NCI-H1417 (cell line): ENCODE data around the gene MEF2A.
"Not testable (repeated sequence)": the region's sequence is repeated elsewhere in the genome, so short reads cannot be mapped to it uniquely, and the experiment has no call there.

Experiments used
- DNase-seq, 3 experiments: peaks; one replicate each; lab custom pipeline; 2025; lab: John Stamatoyannopoulos, UW

Gene MEF2A

GRCh38 chr15:99651023-99651807 is 85.4 kb downstream of the MEF2A start:
- no peak for DNase-seq

GRCh38 chr15:99656205-99656604 is 90.4 kb downstream of the MEF2A start:
- DNase-seq = no peak

GRCh38 chr15:99657996-99658395 is 92.2 kb downstream of the MEF2A start:
- no peak for DNase-seq

GRCh38 chr15:99662903-99663302 is 97.1 kb downstream of the MEF2A start:
- no peak for DNase-seq

GRCh38 chr15:99666073-99666472 is 100.3 kb downstream of the MEF2A start:
- DNase-seq = not testable (repeated sequence)

GRCh38 chr15:99668533-99669182 is 102.9 kb downstream of the MEF2A start:
- no peak for DNase-seq

- DNase-seq = no peak
Observed at GRCh38 chr15:99669250-99669649, 103.5 kb downstream of the MEF2A start.

GRCh38 chr15:99671926-99672635 is 106.3 kb downstream of the MEF2A start:
- no peak for DNase-seq

- DNase-seq = no peak
Observed at GRCh38 chr15:99673111-99673510, 107.3 kb downstream of the MEF2A start.

GRCh38 chr15:99674279-99674678 is 108.5 kb downstream of the MEF2A start:
- no peak for DNase-seq

- DNase-seq = no peak
Observed at GRCh38 chr15:99677540-99678134, 111.9 kb downstream of the MEF2A start.

GRCh38 chr15:99680276-99680675 is 114.5 kb downstream of the MEF2A start:
- DNase-seq = no peak

- no peak for DNase-seq
Observed at GRCh38 chr15:99681990-99682389, 116.2 kb downstream of the MEF2A start.

- DNase-seq = no peak
Observed at GRCh38 chr15:99682455-99682854, 116.7 kb downstream of the MEF2A start.

- no peak for DNase-seq
Observed at GRCh38 chr15:99683000-99683670, 117.4 kb downstream of the MEF2A start.

GRCh38 chr15:99686290-99686689 is 120.5 kb downstream of the MEF2A start:
- DNase-seq = no peak

- DNase-seq = peak in 1 of 3 experiments; percentile 49
Observed at GRCh38 chr15:99692825-99693224, 127.0 kb downstream of the MEF2A start.

- no peak for DNase-seq
Observed at GRCh38 chr15:99696096-99696495, 130.3 kb downstream of the MEF2A start.

GRCh38 chr15:99702895-99703602 is 137.3 kb downstream of the MEF2A start:
- DNase-seq = no peak

GRCh38 chr15:99703603-99704443 is 138.0 kb downstream of the MEF2A start:
- DNase-seq = peak in 2 of 3 experiments; percentile 40 to 61
